Mesendoderm (in vitro differentiated cells): ENCODE measurements around the gene RAB25.

Experiments
- DNase-seq: peaks from one replicate; pipeline ENCODE4 v3.0.0; 2013
- H2AK5ac ChIP-seq: 2 replicates; pipeline ENCODE4 v1.6.1; 2013; ENCODE audit warnings: low read length, inconsistent platforms
- H2BK120ac ChIP-seq: 2 replicates; pipeline ENCODE4 v1.6.1; 2013; ENCODE audit warnings: low read depth, mild to moderate bottlenecking, low read length, moderate library complexity, mixed read lengths
- H2BK15ac ChIP-seq: replicated peaks from 2 replicates; pipeline ENCODE4 v1.6.1; 2013; ENCODE audit warnings: low read depth, mild to moderate bottlenecking, moderate library complexity
- H2BK5ac ChIP-seq: 2 replicates; pipeline ENCODE4 v1.6.1; 2013; ENCODE audit warnings: low read length, inconsistent platforms
- H3K18ac ChIP-seq: 2 replicates; pipeline ENCODE4 v1.6.1; 2013; ENCODE audit warnings: mild to moderate bottlenecking, low read length, mixed read lengths
- H3K23ac ChIP-seq: one replicate; pipeline ENCODE4 v1.6.1; 2013; ENCODE audit warnings: low read length
- H3K27ac ChIP-seq: 2 replicates; pipeline ENCODE4 v1.5.1; 2013; ENCODE audit warnings: low read depth, mild to moderate bottlenecking, inconsistent platforms, low read length, moderate library complexity
- H3K27me3 ChIP-seq: 2 replicates; pipeline ENCODE4 v1.6.1; 2013; ENCODE audit warnings: low read length, control low read depth, mild to moderate bottlenecking, inconsistent platforms; ENCODE audit not compliant: insufficient read depth, poor library complexity
- H3K36me3 ChIP-seq: 2 replicates; pipeline ENCODE4 v1.6.1; 2013; ENCODE audit warnings: low read length, inconsistent platforms; ENCODE audit not compliant: control insufficient read depth, insufficient read depth
- H3K4ac ChIP-seq: one replicate; pipeline ENCODE4 v1.6.1; 2013; ENCODE audit warnings: low read depth, mild to moderate bottlenecking, low read length, moderate library complexity
- H3K4me1 ChIP-seq: 2 replicates; pipeline ENCODE4 v1.6.1; 2013; ENCODE audit warnings: low read depth, low read length, inconsistent platforms; ENCODE audit not compliant: control insufficient read depth
- H3K4me2 ChIP-seq: 2 replicates; pipeline ENCODE4 v1.6.1; 2013; ENCODE audit warnings: low read length
- H3K4me3 ChIP-seq: 2 replicates; pipeline ENCODE4 v1.5.1; 2013; ENCODE audit warnings: mild to moderate bottlenecking, low read length
- H3K56ac ChIP-seq: one replicate; pipeline ENCODE4 v1.6.1; 2013; ENCODE audit warnings: low read length
- H3K79me1 ChIP-seq: 2 replicates; pipeline ENCODE4 v1.6.1; 2013; ENCODE audit warnings: low read length, inconsistent platforms
- H3K79me2 ChIP-seq: 2 replicates; pipeline ENCODE4 v1.6.1; 2013; ENCODE audit warnings: mild to moderate bottlenecking, low read length; ENCODE audit not compliant: control insufficient read depth, insufficient read depth
- H3K9ac ChIP-seq: 2 replicates; pipeline ENCODE4 v1.6.1; 2013; ENCODE audit warnings: low read length, inconsistent platforms
- H4K5ac ChIP-seq: one replicate; pipeline ENCODE4 v1.6.1; 2013; ENCODE audit warnings: low read length
- H4K8ac ChIP-seq: one replicate; pipeline ENCODE4 v1.6.1; 2013; ENCODE audit warnings: low read depth, mild to moderate bottlenecking, control low read depth, low read length, moderate library complexity
- WGBS: extraction: QIAGEN DNeasy Blood & Tissue Kit; methylation state at CpG from one replicate; pipeline ENCODE4 v1.1.7; 2013; ENCODE audit warnings: low lambda C conversion rate, missing lambda C conversion rate; ENCODE audit not compliant: insufficient coverage; ENCODE audit errors: extremely low coverage; 5-methylcytosine and 5-hydroxymethylcytosine counted together

The RAB25 gene

DNA sequence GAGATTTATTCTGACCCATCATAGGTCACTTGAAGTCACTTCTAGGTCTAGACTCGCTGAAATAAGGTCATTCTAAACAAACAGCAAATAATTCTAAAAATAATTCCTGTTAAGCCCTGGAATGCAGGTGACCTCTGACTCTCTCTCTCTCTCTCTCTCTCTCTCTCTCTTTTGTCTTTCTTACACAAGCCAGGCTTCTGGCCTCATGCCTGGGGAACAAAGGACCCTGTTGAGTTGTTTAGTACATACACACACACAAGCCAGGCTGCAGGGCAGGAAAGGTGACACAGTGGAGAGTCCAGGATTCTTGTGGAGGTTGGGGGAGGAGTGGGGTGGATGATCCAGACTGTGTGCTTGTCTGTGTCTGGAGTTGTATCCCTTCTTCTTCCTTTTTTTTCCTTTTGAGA, 25.3 kb downstream of the RAB25 start:
- Histone ChIP-seq H3K27ac (no peak overlapping the region), H2BK5ac (no peak overlapping the region), H3K9ac (no peak overlapping the region), H2BK15ac (no peak overlapping the region), H3K4me2 (no peak overlapping the region), H2AK5ac (no peak overlapping the region), H2BK120ac (no peak overlapping the region), H3K4me3 (no peak overlapping the region), H3K79me2 (peaks cover 16% of the 10 kb centered on the region), H4K5ac (no peak overlapping the region), H3K23ac (no peak overlapping the region), H3K36me3 (no peaks in the 10 kb centered on the region), H3K79me1 (peaks cover 3% of the 10 kb centered on the region), H3K4ac (no peak overlapping the region), H3K4me1 (peaks cover 6% of the 10 kb centered on the region), H3K56ac (peak overlapping the region; percentile 56), H4K8ac (no peak overlapping the region), H3K18ac (no peak overlapping the region), H3K27me3 (no peaks in the 10 kb centered on the region)
- WGBS, result no CpG with 5 or more reads among the region's 1 CpG
- DNase-seq, result no peak

DNA sequence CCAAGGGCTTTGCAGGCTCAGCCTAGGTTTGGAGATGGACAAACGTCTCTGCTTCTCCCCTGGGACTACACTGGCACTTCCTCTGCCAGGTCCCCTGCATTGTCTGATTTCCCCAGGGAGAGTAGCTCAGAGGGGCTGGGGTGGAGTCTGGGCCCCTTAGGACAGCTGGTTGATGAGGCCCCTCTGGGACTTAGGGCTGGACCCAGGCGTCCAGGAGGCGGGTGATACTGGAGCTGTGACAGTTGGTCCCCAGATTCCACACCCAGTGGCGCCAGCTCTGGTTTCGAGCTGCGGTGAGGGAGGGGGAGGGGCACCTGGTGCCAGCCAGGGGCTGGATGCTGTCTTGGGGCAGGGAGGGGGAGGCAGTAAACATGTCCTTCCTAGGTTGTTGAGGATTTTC, 28.7 kb downstream of the RAB25 start:
- Histone ChIP-seq H3K56ac (no peak overlapping the region), H3K18ac (no peak overlapping the region), H3K79me1 (peaks cover 6% of the 10 kb centered on the region), H3K27me3 (no peaks in the 10 kb centered on the region), H3K4me2 (no peak overlapping the region), H3K4me3 (no peak overlapping the region), H2BK5ac (no peak overlapping the region), H3K4ac (no peak overlapping the region), H2AK5ac (no peak overlapping the region), H4K5ac (no peak overlapping the region), H3K36me3 (no peaks in the 10 kb centered on the region), H3K79me2 (peaks cover 2% of the 10 kb centered on the region), H3K23ac (no peak overlapping the region), H3K27ac (no peak overlapping the region), H4K8ac (no peak overlapping the region), H3K4me1 (peaks cover 2% of the 10 kb centered on the region), H2BK120ac (no peak overlapping the region), H3K9ac (no peak overlapping the region), H2BK15ac (no peak overlapping the region)
- no peak for DNase-seq
- no CpG with 5 or more reads among the region's 6 CpGs for WGBS

DNA sequence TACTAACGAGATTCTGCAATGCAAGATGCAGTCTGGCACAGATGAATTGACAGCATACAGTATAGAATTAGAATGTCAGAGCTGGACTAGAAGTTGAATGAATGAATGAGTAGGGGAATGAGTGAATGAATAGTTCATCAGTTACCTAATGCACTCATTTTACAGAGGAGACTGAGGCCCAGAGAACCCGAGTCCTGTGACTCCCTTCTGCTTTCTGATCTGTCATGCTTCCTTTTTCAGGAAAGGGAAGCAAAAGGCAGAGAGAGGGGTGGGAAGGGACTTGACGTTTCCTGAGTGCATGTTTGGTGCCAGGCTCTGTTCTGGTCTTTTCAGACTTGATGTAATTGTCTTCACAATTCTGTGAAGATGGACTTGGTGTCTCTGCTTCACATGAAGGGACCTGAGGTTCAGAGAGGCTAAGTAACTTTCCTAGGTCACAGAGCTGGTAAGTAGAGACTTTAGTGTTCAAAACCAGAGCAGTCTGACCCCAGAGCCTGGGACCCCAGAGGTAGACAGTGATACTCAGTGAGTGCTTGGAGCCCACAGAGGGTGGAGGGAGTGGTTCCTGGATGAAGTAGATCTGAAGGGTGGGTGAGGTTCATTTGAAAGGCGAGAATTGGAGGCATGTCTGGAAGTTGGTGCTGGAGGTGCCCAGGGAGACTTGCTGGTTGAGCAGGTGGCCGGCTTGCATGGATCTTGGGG, 29.3 kb downstream of the RAB25 start:
- Histone ChIP-seq H3K27me3 (no peaks in the 10 kb centered on the region), H2BK120ac (no peak overlapping the region), H3K9ac (no peak overlapping the region), H3K79me1 (peaks cover 6% of the 10 kb centered on the region), H3K4ac (no peak overlapping the region), H3K18ac (no peak overlapping the region), H2BK15ac (no peak overlapping the region), H2AK5ac (no peak overlapping the region), H3K27ac (no peak overlapping the region), H2BK5ac (no peak overlapping the region), H3K4me2 (no peak overlapping the region), H3K36me3 (no peaks in the 10 kb centered on the region), H3K23ac (peak overlapping the region; percentile 80), H4K5ac (no peak overlapping the region), H3K79me2 (peaks cover 2% of the 10 kb centered on the region), H3K56ac (peak overlapping the region; percentile 7), H3K4me1 (no peaks in the 10 kb centered on the region), H3K4me3 (no peak overlapping the region), H4K8ac (no peak overlapping the region)
- no peak for DNase-seq
- no CpG with 5 or more reads among the region's 5 CpGs for WGBS

GRCh38 chr1:156090840-156091188, 29.9 kb downstream of the RAB25 start:
- peaks cover 6% of the 10 kb centered on the region for H3K79me1 ChIP-seq
- H3K23ac ChIP-seq, result no peak overlapping the region
- H3K4me3 ChIP-seq, result no peak overlapping the region
- H2AK5ac ChIP-seq, result no peak overlapping the region
- H4K8ac ChIP-seq, result no peak overlapping the region
- no peak overlapping the region for H3K18ac ChIP-seq
- no peaks in the 10 kb centered on the region for H3K36me3 ChIP-seq
- H3K56ac ChIP-seq, result peak overlapping the region; percentile 73
- no CpG with 5 or more reads among the region's 14 CpGs for whole genome bisulfite sequencing
- no peak overlapping the region for H2BK120ac ChIP-seq
- H3K4me1 ChIP-seq, result no peaks in the 10 kb centered on the region
- H3K27me3 ChIP-seq, result no peaks in the 10 kb centered on the region
- no peak overlapping the region for H2BK5ac ChIP-seq
- no peak overlapping the region for H3K27ac ChIP-seq
- no peak overlapping the region for H2BK15ac ChIP-seq
- no peak overlapping the region for H4K5ac ChIP-seq
- H3K79me2 ChIP-seq, result peaks cover 2% of the 10 kb centered on the region
- peak overlapping the region; percentile 28 for H3K9ac ChIP-seq
- H3K4ac ChIP-seq, result no peak overlapping the region
- no peak overlapping the region for H3K4me2 ChIP-seq
- DNase-seq, result peak; percentile 91

DNA sequence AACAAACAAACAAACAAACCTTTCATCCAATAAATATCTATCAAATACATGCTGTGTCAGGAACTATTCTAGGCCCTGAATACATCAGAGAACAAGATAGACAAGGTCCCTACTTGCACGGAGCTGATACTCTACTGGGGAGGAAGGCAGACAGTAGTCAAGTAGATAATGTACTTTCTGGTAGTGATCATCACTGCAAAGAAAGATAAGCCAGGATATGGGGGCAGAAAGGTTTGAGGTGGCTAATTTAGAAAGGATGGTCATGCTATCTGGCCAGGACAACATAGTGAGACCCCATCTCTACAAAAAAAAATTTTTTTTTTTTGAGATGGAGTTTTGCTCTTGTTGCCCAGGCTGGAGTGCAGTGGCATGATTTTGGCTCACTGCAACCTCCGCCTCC, 30.6 kb downstream of the RAB25 start:
- no peaks in the 10 kb centered on the region for H3K36me3 ChIP-seq
- no CpG with 5 or more reads among the region's 2 CpGs for WGBS

GRCh38 chr1:156095906-156096508, 35.0 kb downstream of the RAB25 start:
- Histone ChIP-seq H3K23ac (no peak overlapping the region), H3K18ac (no peak overlapping the region), H3K4ac (no peak overlapping the region), H3K56ac (no peak overlapping the region), H3K27ac (no peak overlapping the region), H3K36me3 (no peaks in the 10 kb centered on the region), H3K9ac (no peak overlapping the region), H2BK120ac (no peak overlapping the region), H3K4me1 (peaks cover 3% of the 10 kb centered on the region), H2AK5ac (no peak overlapping the region), H4K5ac (no peak overlapping the region), H3K27me3 (no peaks in the 10 kb centered on the region), H3K4me2 (no peak overlapping the region), H4K8ac (no peak overlapping the region), H3K79me1 (peaks cover 4% of the 10 kb centered on the region), H3K79me2 (no peaks in the 10 kb centered on the region), H2BK15ac (no peak overlapping the region), H3K4me3 (no peak overlapping the region), H2BK5ac (no peak overlapping the region)
- DNase-seq, result no peak
- no CpG with 5 or more reads among the region's 3 CpGs for WGBS

More for the DNA sequence above, 30.6 kb downstream of the RAB25 start:
- Histone ChIP-seq H3K4me2 (no peak overlapping the region), H3K9ac (no peak overlapping the region), H3K27me3 (no peaks in the 10 kb centered on the region), H3K4ac (no peak overlapping the region), H3K27ac (no peak overlapping the region), H3K4me3 (no peak overlapping the region), H3K79me1 (peaks cover 6% of the 10 kb centered on the region), H3K4me1 (no peaks in the 10 kb centered on the region), H3K56ac (no peak overlapping the region), H3K18ac (no peak overlapping the region), H2BK5ac (no peak overlapping the region), H4K8ac (no peak overlapping the region), H4K5ac (no peak overlapping the region), H2AK5ac (no peak overlapping the region), H3K23ac (no peak overlapping the region), H2BK120ac (no peak overlapping the region), H3K79me2 (no peaks in the 10 kb centered on the region), H2BK15ac (no peak overlapping the region)
- no peak for DNase-seq
